Loucy (cell line): ENCODE results near the gene MAPKBP1.

Source experiments
- H2AFZ ChIP-seq: fragments of 200-600 bp; sonication (generic); 2 replicates; pipeline ENCODE4 v1.6.0; 2016; ENCODE audit warnings: antibody characterized with exemption, mild to moderate bottlenecking, low read length, moderate library complexity
- H3F3A ChIP-seq: fragments of 200-600 bp; 2 replicates; pipeline ENCODE4 v1.6.0; 2016; ENCODE audit warnings: antibody characterized with exemption, low read depth, mild to moderate bottlenecking
- H3K27me3 ChIP-seq: fragments of 200-600 bp; sonication (generic); 2 replicates; pipeline ENCODE4 v1.6.1; 2014; ENCODE audit warnings: low read length, mild to moderate bottlenecking; ENCODE audit not compliant: insufficient read depth, poor library complexity, severe bottlenecking
- H3K36me3 ChIP-seq: fragments of 200-600 bp; sonication (generic); 2 replicates; pipeline ENCODE4 v1.6.1; 2016; ENCODE audit warnings: low read length; ENCODE audit not compliant: insufficient read depth
- H3K4me1 ChIP-seq: fragments of 200-600 bp; sonication (generic); 2 replicates; pipeline ENCODE4 v1.5.1; 2014; ENCODE audit warnings: low read length, mild to moderate bottlenecking; ENCODE audit not compliant: insufficient read depth, poor library complexity, severe bottlenecking
- H3K4me2 ChIP-seq: fragments of 200-600 bp; sonication (generic); 2 replicates; pipeline ENCODE4 v1.6.0; 2014; ENCODE audit warnings: antibody characterized with exemption, low read length, low read depth, mild to moderate bottlenecking; ENCODE audit not compliant: poor library complexity, severe bottlenecking
- H3K4me3 ChIP-seq: fragments of 200-600 bp; sonication (generic); 2 replicates; pipeline ENCODE4 v1.5.1; 2014; ENCODE audit warnings: low read length, mild to moderate bottlenecking, mixed read lengths; ENCODE audit not compliant: poor library complexity, severe bottlenecking
- H3K79me2 ChIP-seq: fragments of 200-600 bp; sonication (generic); 2 replicates; pipeline ENCODE4 v1.6.1; 2014; ENCODE audit warnings: low read length; ENCODE audit not compliant: insufficient read depth
- H3K9ac ChIP-seq: fragments of 200-600 bp; sonication (generic); 2 replicates; pipeline ENCODE4 v1.6.0; 2014; ENCODE audit warnings: mild to moderate bottlenecking, low read depth, low read length, moderate library complexity; ENCODE audit not compliant: poor library complexity, severe bottlenecking
- H3K9me2 ChIP-seq: fragments of 200-600 bp; sonication (generic); replicated peaks from 2 replicates; pipeline ENCODE4 v1.6.1; 2016; ENCODE audit warnings: low read depth, low read length, mixed read lengths
- H3K9me3 ChIP-seq: fragments of 200-600 bp; sonication (generic); 2 replicates; pipeline ENCODE4 v1.6.1; 2014; ENCODE audit warnings: mild to moderate bottlenecking, antibody characterized with exemption, low read length, low read depth; ENCODE audit not compliant: insufficient read depth
- H4K20me1 ChIP-seq: fragments of 200-600 bp; sonication (generic); 2 replicates; pipeline ENCODE4 v1.6.0; 2014; ENCODE audit warnings: antibody characterized with exemption, low read length, mild to moderate bottlenecking; ENCODE audit not compliant: insufficient read depth, poor library complexity, severe bottlenecking
- CTCF ChIP-seq: fragments of 200-600 bp; sonication (generic); conservative IDR thresholded peaks from 2 replicates; pipeline ENCODE4 v1.5.1; 2014; ENCODE audit warnings: mild to moderate bottlenecking, antibody characterized with exemption, low read length
- EZH2phosphoT487 ChIP-seq: fragments of 200-600 bp; IDR thresholded peaks from 2 replicates; pipeline ENCODE4 v1.6.1; 2018; ENCODE audit warnings: antibody characterized with exemption, mild to moderate bottlenecking, moderate library complexity, borderline replicate concordance

MAPKBP1 gene

GRCh38 chr15:41850482-41851166 lies 76.3 kb downstream of the MAPKBP1 start:
- Histone ChIP-seq H3K9me3 (no peaks in the 10 kb centered on the region), H3K4me2 (no peak overlapping the region), H4K20me1 (no peaks in the 10 kb centered on the region), H3K4me1 (no peaks in the 10 kb centered on the region), H3K27me3 (no peaks in the 10 kb centered on the region), H2AFZ (no peak overlapping the region), H3K9ac (no peak overlapping the region), H3K9me2 (no peaks in the 10 kb centered on the region), H3K4me3 (no peak overlapping the region), H3K79me2 (no peaks in the 10 kb centered on the region), H3K36me3 (no peaks in the 10 kb centered on the region; the same call in 1 of the 2 replicates), H3F3A (no peaks in the 10 kb centered on the region)
- no peak for TF ChIP-seq EZH2phosphoT487
- TF ChIP-seq CTCF, result no peak

- H3F3A ChIP-seq, result no peaks in the 10 kb centered on the region
- H3K4me2 ChIP-seq, result no peak overlapping the region
- H2AFZ ChIP-seq, result no peak overlapping the region
- H3K27me3 ChIP-seq, result no peaks in the 10 kb centered on the region
- H3K36me3 ChIP-seq, result no peaks in the 10 kb centered on the region; the same call in 1 of the 2 replicates
- H3K79me2 ChIP-seq, result no peaks in the 10 kb centered on the region
- H3K9me3 ChIP-seq, result no peaks in the 10 kb centered on the region
- H3K9me2 ChIP-seq, result no peaks in the 10 kb centered on the region
- TF ChIP-seq EZH2phosphoT487 (no peak), CTCF (no peak)
- no peaks in the 10 kb centered on the region for H4K20me1 ChIP-seq
- no peak overlapping the region for H3K4me3 ChIP-seq
- no peaks in the 10 kb centered on the region for H3K4me1 ChIP-seq
- H3K9ac ChIP-seq, result no peak overlapping the region
These were observed 76.9 kb downstream of the MAPKBP1 start for GRCh38 chr15:41851167-41851523.

- no peaks in the 10 kb centered on the region for H3K9me2 ChIP-seq
- no peaks in the 10 kb centered on the region for H3F3A ChIP-seq
- no peak overlapping the region for H3K9ac ChIP-seq
- H3K27me3 ChIP-seq, result no peaks in the 10 kb centered on the region
- TF ChIP-seq CTCF, result no peak
- TF ChIP-seq EZH2phosphoT487, result no peak
- H3K4me1 ChIP-seq, result no peaks in the 10 kb centered on the region
- no peak overlapping the region for H2AFZ ChIP-seq
- no peaks in the 10 kb centered on the region for H4K20me1 ChIP-seq
- no peak overlapping the region for H3K4me2 ChIP-seq
- H3K36me3 ChIP-seq, result no peaks in the 10 kb centered on the region
- no peaks in the 10 kb centered on the region for H3K9me3 ChIP-seq
- no peaks in the 10 kb centered on the region for H3K79me2 ChIP-seq
- H3K4me3 ChIP-seq, result no peak overlapping the region
These were observed 77.6 kb downstream of the MAPKBP1 start for GRCh38 chr15:41851755-41852370.
